ENCODE data around the gene CNNM3. TPM values are rescaled to one million over a fixed set of nuclear protein-coding genes. Genes with fewer than 3 reads are reported as not detected.
A peak's percentile ranks its signal among the peaks of the same experiment; 100 is the strongest.
"Not testable (repeated sequence)": the region's sequence is repeated elsewhere in the genome, so short reads cannot be mapped to it uniquely, and the experiment has no call there.

CNNM3 gene
- total RNA-seq, 1 donor from 2014 or later: 29.0 TPM

DNA sequence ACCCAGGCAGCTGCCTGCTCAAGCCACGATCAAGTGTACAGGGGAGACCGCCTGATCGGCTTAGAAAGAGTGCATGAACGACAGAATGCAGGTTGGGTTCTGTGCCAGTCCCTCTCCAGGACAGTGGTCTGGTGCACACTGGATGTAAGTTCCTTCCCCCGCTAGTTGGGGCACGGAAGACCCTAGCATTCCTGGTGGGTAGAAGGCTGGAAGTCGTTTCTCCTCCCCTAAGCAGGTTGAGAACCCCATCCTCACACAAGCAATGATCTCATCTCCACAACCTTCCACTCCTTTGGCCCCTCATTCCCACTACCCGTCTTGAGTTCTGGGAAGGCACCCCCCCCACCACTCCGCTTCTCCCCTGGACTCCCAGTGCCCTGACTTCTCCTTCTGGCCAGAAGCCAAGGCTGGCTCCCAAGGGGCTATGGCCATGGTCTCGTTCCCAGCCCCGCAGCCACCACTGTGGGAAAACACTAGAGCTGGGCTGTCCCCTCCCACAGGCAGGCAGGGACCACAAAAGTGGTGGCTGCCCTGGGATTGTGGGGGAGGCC, 43.1 kb downstream of the CNNM3 start:
- TF ChIP-seq, protein P1, sequence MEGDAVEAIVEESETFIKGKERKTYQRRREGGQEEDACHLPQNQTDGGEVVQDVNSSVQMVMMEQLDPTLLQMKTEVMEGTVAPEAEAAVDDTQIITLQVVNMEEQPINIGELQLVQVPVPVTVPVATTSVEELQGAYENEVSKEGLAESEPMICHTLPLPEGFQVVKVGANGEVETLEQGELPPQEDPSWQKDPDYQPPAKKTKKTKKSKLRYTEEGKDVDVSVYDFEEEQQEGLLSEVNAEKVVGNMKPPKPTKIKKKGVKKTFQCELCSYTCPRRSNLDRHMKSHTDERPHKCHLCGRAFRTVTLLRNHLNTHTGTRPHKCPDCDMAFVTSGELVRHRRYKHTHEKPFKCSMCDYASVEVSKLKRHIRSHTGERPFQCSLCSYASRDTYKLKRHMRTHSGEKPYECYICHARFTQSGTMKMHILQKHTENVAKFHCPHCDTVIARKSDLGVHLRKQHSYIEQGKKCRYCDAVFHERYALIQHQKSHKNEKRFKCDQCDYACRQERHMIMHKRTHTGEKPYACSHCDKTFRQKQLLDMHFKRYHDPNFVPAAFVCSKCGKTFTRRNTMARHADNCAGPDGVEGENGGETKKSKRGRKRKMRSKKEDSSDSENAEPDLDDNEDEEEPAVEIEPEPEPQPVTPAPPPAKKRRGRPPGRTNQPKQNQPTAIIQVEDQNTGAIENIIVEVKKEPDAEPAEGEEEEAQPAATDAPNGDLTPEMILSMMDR (IDR thresholded peaks at IDR 0.05): no peak
- ATAC-seq (no peak), DNase-seq (no peak)
- Histone ChIP-seq H3K9me3 (no peaks in the 10 kb centered on the region), H3K4me3 (peak overlapping the region; percentile 84), H3K27me3 (ENCODE audit: low read depth) (peaks cover 4% of the 10 kb centered on the region), H3K27ac (peak overlapping the region; percentile 63), H3K4me1 (peaks cover 24% of the 10 kb centered on the region), H3K36me3 (peaks cover 43% of the 10 kb centered on the region)
- intact Hi-C loops (cut with DNase I): loop anchor here (10.0 kb wide), 1 partner anchor 116 kb away; no protein-coding TSS in a partner anchor

DNA sequence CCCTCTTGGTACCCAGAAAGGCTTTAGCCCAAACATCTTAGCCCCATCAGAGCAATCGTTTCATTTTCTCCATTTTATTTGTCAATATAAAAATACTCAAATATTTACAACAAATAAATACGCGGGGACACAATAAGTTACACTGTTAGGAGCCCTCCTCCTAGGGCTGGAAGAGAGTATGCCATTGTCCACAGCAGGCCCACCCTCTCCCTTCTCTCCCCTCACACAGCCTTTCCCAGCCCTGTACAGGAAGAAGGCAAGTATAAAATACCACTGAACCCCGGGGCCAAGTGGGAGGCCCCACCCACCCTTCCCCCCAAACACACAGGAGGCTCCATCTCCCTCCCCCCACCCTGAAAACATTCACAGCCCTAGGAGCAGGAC, 43.6 kb downstream of the CNNM3 start:
- Histone ChIP-seq H3K4me3 (no peak overlapping the region), H3K27me3 (ENCODE audit: low read depth) (peaks cover 4% of the 10 kb centered on the region), H3K4me1 (peaks cover 29% of the 10 kb centered on the region), H3K9me3 (no peaks in the 10 kb centered on the region), H3K27ac (no peak overlapping the region), H3K36me3 (peaks cover 47% of the 10 kb centered on the region)
- no peak for ATAC-seq
- TF ChIP-seq, protein P1 (IDR thresholded peaks at IDR 0.05): no peak
- intact Hi-C loops (cut with DNase I): loop anchor here (10.0 kb wide), 1 partner anchor 115 kb away; no protein-coding TSS in a partner anchor
- DNase-seq: no peak

DNA sequence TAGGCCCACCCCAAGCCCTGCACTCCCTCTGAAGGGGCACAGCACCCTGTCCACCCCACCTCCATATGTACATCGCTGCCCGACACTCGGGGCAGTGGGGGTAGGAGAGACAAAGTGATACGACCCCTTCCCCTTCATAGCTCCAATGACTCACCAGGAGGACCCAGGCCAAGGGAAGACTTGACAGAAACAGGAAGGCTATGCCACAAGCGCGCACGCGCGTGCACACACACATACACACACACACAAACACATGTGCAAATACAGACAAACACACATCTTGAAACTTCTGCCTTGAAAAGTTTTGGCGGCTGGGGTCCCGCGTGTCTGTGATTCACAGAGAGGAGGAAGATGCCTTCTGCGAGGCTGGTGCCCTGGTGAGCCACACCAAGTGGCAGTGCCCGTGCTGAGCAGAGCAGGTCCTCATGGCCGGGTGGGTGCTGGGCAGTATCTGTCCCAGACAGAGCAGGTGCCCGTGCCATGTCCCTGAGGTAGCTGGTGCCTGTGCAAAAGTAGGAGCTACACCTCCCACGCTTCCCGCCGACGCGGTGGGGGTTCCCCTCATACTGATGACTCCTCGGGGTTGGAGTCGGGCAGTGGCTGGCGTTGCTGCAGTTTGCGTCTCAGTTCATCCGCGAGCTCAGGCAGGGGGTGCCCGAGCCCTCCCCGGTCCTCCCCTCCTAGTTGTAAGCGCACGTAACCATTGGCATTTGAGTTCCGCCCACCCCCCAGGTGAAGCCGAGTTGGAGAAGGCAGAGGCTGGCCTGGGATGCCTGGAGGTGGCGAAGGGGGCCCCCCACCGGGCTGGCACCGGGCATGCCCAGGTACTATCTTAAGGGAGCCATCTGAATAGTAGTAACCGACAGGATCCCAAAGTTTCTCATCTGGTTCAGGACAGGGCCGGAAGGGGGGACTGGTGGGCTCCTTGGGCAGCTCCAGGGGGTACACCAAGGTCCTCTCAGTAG, 44.3 kb downstream of the CNNM3 start:
- Histone ChIP-seq H3K4me1 (peaks cover 31% of the 10 kb centered on the region), H3K4me3 (no peak overlapping the region), H3K36me3 (peaks cover 54% of the 10 kb centered on the region), H3K9me3 (no peaks in the 10 kb centered on the region), H3K27me3 (ENCODE audit: low read depth) (peaks cover 4% of the 10 kb centered on the region), H3K27ac (no peak overlapping the region)
- intact Hi-C loops (cut with DNase I): no loop called here
- TF ChIP-seq, protein P1 (IDR thresholded peaks at IDR 0.05): no peak
- DNase-seq (no peak), ATAC-seq (no peak)

DNA sequence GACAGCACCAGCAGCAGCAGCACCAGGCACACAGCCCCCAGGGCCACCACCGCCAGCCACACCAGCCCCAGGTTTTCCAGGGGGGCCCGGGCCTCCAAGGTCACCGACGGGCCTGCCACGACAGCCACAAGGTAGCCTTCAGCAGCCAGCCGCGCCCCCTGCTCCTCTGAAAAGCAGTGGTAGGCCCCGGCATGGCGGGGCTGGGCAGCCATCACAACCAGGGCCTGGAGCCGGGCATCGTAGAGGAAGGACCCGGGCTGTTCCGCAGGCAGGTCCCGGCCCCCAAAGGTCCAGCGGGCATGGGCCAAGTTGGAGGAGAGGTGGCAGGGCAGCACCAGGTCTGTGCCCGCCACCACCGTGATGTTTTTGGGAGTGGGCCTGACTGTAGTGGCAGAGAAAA, 45.0 kb downstream of the CNNM3 start:
- intact Hi-C loops (cut with DNase I): no loop called here
- DNase-seq (no peak), ATAC-seq (no peak)
- H3K4me3 ChIP-seq: no peak overlapping the region
- no peak overlapping the region for H3K27ac ChIP-seq
- H3K4me1 ChIP-seq: peaks cover 37% of the 10 kb centered on the region
- TF ChIP-seq, protein P1 (IDR thresholded peaks at IDR 0.05): no peak
- H3K27me3 ChIP-seq (ENCODE audit: low read depth): peaks cover 4% of the 10 kb centered on the region
- peaks cover 61% of the 10 kb centered on the region for H3K36me3 ChIP-seq
- no peaks in the 10 kb centered on the region for H3K9me3 ChIP-seq

DNA sequence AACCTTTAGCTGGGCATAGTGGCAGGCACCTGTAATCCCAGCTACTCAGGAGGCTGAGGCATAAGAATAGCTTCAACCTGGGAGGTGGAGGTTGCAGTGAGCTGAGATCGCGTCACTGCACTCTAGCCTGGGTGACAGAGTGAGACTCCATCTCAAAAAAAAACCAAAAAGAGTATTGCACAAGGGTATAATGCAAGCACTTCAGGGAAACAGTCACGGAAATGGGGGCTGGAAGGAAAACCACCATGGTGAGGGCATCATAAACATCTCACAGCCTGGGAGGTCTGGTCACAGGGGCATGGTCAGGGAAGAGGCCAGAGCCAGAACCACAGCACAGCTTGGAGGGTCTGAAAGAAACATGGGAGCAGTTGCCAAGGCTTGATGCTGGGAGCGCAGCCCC, 47.0 kb downstream of the CNNM3 start:
- H3K36me3 ChIP-seq: peaks cover 76% of the 10 kb centered on the region
- intact Hi-C loops (cut with DNase I); ATAC-seq: not testable (repeated sequence)

More for the DNA sequence above, 47.0 kb downstream of the CNNM3 start:
- not testable (repeated sequence) for H3K27me3 ChIP-seq (ENCODE audit: low read depth); DNase-seq; H3K27ac ChIP-seq; H3K4me3 ChIP-seq; H3K9me3 ChIP-seq
- H3K4me1 ChIP-seq: peaks cover 44% of the 10 kb centered on the region

All from lower lobe of right lung (tissue), 2 donors.